GM18519 (cell line): ENCODE measurements around the gene PRR20E.
"Not testable (repeated sequence)": the region's sequence is repeated elsewhere in the genome, so short reads cannot be mapped to it uniquely, and the experiment has no call there.

Source experiments
- ATAC-seq: cut with Tn5 transposase; IDR thresholded peaks from one replicate; pipeline ENCODE4 v1.9.1; 2021; ENCODE audit warnings: mild to moderate bottlenecking, moderate library complexity; ENCODE audit not compliant: unreplicated experiment, low FRiP score

The PRR20E gene

GRCh38 chr13:57166897-57167296, at the start of gene PRR20E:
Gene PRR20E (plus strand): TSS chr13:57167197. CDS start chr13:57167584, 387 bp downstream.
- not testable (repeated sequence) for ATAC-seq

- ATAC-seq: no peak
These were observed 43.3 kb upstream of the PRR20E start for GRCh38 chr13:57123681-57124080.

- ATAC-seq: no peak
These were observed 38.1 kb upstream of the PRR20E start for GRCh38 chr13:57128909-57129308.

- ATAC-seq: no peak
These were observed 30.9 kb upstream of the PRR20E start for GRCh38 chr13:57136093-57136492.

GRCh38 chr13:57137585-57137984, 29.4 kb upstream of the PRR20E start:
- ATAC-seq: no peak

GRCh38 chr13:57138988-57139387, 28.0 kb upstream of the PRR20E start:
- ATAC-seq: no peak

GRCh38 chr13:57139781-57140180, 27.2 kb upstream of the PRR20E start:
- ATAC-seq: not testable (repeated sequence)

- ATAC-seq: not testable (repeated sequence)
These were observed 26.6 kb upstream of the PRR20E start, which contains the start of gene PRR20A for GRCh38 chr13:57140235-57140968. Gene PRR20A (plus strand): TSS chr13:57140918. CDS start chr13:57141305, 387 bp downstream.

- not testable (repeated sequence) for ATAC-seq
These were observed 19.8 kb upstream of the PRR20E start, which contains the start of gene PRR20B for GRCh38 chr13:57147188-57147587. Gene PRR20B (plus strand): TSS chr13:57147488. CDS start chr13:57147875, 387 bp downstream.

GRCh38 chr13:57148106-57148505, 18.9 kb upstream of the PRR20E start:
- not testable (repeated sequence) for ATAC-seq

GRCh38 chr13:57153761-57154160, 13.2 kb upstream of the PRR20E start, which contains the start of gene PRR20C:
Gene PRR20C (plus strand): TSS chr13:57154061. CDS start chr13:57154448, 387 bp downstream.
- ATAC-seq: not testable (repeated sequence)

GRCh38 chr13:57160332-57160731, 6.7 kb upstream of the PRR20E start, which contains the start of gene PRR20D:
Gene PRR20D (plus strand): TSS chr13:57160632. CDS start chr13:57161019, 387 bp downstream.
- ATAC-seq: not testable (repeated sequence)

GRCh38 chr13:57191667-57192066, 24.7 kb downstream of the PRR20E start:
- no peak for ATAC-seq

- ATAC-seq: no peak
These were observed 46.0 kb downstream of the PRR20E start for GRCh38 chr13:57212989-57213388.
